ENCODE data around the gene PTTG2.

DNA sequence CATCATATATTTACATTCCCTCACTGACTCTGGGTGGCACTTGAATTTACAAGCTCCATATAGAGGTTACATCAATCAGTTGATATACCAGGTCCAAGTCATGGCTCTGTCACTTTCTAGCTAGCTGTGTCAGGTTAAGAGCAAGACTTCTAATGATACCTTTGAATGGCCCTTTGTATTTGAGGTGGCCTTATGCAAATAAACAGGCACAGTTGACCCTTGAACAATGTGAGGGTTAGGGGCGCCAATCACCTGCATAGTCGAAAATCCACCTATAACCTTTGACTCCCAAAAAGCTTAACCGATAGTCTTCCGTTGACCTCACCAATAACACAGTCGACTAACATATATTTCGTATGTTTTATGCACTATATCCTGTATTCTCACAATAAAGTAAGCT is 1.3 kb upstream of the PTTG2 start:
- TF ChIP-seq, protein P1, sequence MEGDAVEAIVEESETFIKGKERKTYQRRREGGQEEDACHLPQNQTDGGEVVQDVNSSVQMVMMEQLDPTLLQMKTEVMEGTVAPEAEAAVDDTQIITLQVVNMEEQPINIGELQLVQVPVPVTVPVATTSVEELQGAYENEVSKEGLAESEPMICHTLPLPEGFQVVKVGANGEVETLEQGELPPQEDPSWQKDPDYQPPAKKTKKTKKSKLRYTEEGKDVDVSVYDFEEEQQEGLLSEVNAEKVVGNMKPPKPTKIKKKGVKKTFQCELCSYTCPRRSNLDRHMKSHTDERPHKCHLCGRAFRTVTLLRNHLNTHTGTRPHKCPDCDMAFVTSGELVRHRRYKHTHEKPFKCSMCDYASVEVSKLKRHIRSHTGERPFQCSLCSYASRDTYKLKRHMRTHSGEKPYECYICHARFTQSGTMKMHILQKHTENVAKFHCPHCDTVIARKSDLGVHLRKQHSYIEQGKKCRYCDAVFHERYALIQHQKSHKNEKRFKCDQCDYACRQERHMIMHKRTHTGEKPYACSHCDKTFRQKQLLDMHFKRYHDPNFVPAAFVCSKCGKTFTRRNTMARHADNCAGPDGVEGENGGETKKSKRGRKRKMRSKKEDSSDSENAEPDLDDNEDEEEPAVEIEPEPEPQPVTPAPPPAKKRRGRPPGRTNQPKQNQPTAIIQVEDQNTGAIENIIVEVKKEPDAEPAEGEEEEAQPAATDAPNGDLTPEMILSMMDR (IDR thresholded peaks at IDR 0.05) = no peak
- TF ChIP-seq POLR2A (IDR thresholded peaks at IDR 0.05) = no peak

Data from body of pancreas (tissue), 4 donors.